GM18867 (cell line): ENCODE results near the gene SYNE1.
"Not testable (repeated sequence)": the region's sequence is repeated elsewhere in the genome, so short reads cannot be mapped to it uniquely, and the experiment has no call there.

Experiments
- ATAC-seq: cut with Tn5 transposase; IDR thresholded peaks from one replicate; pipeline ENCODE4 v1.9.1; 2021; ENCODE audit warnings: mild to moderate bottlenecking, moderate library complexity; ENCODE audit not compliant: unreplicated experiment

SYNE1 gene

DNA sequence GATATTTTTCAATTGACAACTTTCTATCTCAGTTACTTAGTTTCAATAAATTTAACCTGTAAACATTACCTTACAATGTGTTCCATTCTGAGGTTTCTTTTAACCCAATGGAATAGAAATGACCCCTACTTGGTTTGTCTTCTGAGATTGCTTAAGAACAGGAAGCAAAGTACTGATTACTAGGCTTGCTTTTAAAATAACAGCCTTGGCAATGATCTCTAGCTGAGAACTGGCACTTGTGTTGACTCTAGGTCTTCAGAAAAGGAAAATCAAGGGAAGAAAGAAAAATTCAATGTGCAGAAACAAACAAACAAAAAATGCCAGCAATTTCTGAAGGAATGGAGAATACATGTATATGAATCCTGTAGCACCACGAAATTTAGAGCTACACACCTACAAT lies 66.1 kb downstream of the SYNE1 start:
- no peak for ATAC-seq

GRCh38 chr6:152566103-152566875 lies 70.9 kb downstream of the SYNE1 start:
- ATAC-seq = no peak

GRCh38 chr6:152563177-152563576 lies 74.0 kb downstream of the SYNE1 start:
- ATAC-seq = no peak

DNA sequence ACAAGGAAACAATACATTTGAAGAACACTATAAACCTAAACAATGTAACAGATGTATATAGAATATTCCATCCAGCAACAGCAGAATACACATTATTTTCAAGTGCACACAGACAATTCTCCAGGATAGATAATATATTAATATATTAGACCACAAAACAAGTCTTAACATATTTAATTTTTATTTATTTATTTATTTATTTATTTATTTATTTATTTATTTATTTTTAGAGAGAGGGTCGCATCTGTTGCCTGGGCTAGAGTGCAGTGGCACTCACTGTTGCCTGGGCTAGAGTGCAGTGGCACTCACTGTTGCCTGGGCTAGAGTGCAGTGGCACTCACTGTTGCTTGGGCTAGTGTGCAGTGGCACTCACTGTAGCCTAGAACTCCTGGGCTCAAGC lies 78.4 kb downstream of the SYNE1 start:
- not testable (repeated sequence) for ATAC-seq

DNA sequence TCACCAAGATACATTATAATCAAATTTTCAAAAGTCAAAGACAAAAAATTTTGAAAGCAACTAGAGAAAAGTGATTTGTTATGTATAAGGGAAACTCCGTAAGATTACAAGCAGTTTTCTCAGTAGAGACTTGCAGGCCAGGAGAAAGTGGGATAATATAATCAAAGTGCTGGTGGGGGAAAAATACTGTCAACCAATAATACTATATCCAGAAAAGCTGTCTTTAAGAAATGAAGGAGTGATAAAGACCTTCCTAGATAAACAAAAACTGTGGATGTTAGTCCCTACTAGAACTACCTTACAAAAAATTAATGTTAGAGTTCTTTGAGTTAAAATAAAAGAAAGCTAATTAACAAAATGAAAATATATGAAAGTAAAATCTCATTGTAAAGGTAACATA lies 79.7 kb downstream of the SYNE1 start:
- no peak for ATAC-seq

DNA sequence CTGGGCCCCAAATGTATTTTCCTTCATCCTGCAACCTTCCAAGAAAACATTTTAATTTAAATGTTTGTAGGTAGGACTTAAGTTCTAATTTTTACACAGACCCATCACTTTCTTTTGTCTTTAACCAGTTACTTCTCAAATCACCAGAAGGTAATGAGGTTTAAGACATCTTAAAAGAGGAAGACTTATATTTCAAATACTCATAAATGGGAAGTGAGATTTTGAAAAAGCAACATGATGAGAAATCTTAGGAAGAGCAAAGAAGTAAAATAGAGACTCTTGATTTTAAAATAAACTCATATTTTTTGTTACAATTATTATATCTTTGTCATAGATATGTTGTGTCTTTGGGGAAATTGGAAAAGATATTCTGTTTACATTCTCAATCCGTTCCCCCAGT lies 82.3 kb downstream of the SYNE1 start:
- ATAC-seq = no peak

DNA sequence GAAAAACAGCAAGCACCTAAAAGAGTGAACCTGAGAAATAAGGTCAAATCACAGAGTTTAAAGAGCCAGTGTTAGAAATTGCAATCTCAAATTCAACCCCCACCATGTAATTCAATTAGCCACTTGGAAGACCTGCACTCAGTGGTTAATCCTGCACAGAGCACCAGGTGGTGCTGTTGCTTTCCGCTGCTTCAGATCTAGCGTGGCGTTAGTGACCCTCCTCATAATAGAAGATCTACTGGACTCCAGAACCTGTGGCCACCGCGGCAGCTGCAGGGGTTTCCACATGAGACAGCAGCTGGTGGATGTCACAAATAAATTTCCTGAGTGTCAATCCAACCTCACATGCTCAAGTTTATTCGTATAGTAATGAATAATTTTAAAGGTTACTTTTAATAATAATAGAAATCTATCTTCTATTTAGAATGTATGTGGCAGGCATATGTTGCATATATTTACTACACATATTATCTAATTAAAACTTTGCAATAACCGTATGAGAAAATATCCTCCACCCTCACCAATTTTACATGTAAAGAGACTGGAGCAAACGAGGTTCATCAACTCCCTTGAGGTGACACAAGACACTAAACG lies 84.4 kb downstream of the SYNE1 start:
- peak; percentile 97 for ATAC-seq

GRCh38 chr6:152543519-152543918 lies 93.6 kb downstream of the SYNE1 start:
- no peak for ATAC-seq

GRCh38 chr6:152540381-152540780 lies 96.8 kb downstream of the SYNE1 start:
- no peak for ATAC-seq

GRCh38 chr6:152534541-152534940 lies 102.6 kb downstream of the SYNE1 start:
- no peak for ATAC-seq

- no peak for ATAC-seq
Observed at GRCh38 chr6:152532556-152533422, 104.4 kb downstream of the SYNE1 start.

GRCh38 chr6:152531659-152532058 lies 105.5 kb downstream of the SYNE1 start:
- ATAC-seq = no peak

- ATAC-seq = no peak
Observed at GRCh38 chr6:152529369-152529768, 107.8 kb downstream of the SYNE1 start.

GRCh38 chr6:152514120-152514519 lies 123.0 kb downstream of the SYNE1 start:
- not testable (repeated sequence) for ATAC-seq

- ATAC-seq = no peak
Observed at GRCh38 chr6:152509916-152510315, 127.2 kb downstream of the SYNE1 start.

- no peak for ATAC-seq
Observed at GRCh38 chr6:152508477-152508876, 128.7 kb downstream of the SYNE1 start.

DNA sequence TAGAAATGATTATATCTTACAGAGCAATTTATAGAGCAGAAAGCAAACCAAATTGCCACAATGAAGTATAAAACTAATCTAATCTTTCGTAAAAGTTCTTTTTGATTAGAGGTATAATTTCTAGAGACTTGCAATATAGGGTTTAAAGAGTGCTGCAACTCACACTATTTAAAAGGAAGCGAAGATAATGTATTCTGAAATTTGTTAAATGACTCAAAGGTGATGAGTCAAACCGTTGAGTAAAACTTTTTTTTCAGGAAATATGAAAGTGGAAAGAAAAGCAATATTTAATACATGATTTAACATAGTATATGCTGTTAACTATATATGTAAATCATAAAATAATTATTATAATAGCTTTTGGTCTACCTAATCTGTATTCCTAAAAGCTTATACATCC lies 133.6 kb downstream of the SYNE1 start:
- ATAC-seq = no peak

DNA sequence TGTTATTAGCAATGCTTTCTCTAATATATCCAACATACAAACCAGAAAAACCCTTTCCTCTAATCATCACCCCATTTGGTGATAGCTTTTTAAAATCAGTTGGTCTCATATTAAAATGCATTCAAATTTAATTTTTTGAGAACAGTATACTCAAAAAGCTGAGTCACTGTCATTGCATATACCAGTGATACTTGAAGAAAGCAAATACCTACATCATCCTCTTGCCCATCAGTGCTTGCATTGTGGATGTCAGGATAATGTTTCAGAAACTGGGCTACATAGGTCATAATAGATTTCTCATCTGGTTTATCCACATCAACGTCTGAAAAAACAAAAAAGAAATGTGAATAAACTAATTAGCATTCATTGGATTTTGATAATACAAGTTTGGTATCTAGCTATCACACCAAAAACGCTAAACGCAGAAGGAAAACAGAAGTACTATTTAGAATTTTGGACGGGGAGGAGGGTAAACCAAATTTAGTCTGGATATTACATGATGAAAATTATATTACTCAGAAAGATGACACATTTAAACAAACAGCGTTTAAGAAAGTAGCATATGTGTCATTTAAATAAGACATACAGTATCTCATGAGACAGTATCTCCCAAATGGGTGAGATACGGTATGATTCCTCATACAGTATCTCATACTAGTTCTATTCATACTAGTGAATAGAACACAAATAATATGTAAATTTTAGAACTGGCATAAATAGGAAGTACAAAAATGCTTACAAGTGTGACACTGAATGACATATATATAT lies 134.6 kb downstream of the SYNE1 start:
- ATAC-seq = no peak

DNA sequence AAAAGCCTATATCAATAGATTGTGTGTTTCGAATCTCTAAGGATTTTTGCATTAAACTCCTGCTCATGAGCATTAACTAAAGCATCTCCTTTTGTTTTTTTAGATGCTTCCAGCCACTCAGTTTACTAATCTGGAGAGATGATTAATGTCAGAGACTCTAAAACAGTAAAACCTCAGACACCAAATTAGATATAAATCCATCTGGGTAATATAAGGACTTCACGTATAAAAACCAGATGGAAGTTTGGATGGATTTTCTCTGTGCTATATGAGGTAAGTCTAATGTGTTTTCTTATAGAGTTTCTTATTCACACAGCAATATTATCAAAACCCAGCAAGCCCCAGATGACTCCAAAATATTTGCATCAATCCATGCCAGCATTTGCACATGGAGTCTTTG lies 137.2 kb downstream of the SYNE1 start:
- no peak for ATAC-seq

GRCh38 chr6:152496731-152497130 lies 140.4 kb downstream of the SYNE1 start:
- ATAC-seq = no peak

DNA sequence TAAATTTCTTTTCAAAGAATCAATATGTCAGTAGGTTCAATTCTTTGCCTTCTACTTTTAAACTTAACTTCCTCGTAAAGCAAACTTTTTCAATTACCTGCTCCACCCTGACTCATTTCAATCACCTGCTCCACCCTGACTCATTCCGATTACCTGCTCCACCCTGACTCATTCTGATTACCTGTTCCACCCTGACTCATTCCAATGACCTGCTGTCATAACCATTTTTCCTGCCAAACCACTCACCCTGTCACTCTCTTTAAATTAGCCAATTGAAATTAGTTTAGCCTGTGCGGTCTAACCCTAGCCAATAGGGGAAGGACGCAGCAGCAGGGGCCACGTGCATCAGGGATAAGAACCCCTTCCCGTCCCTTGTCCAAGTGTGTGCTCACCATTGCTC lies 141.7 kb downstream of the SYNE1 start:
- not testable (repeated sequence) for ATAC-seq
